SIG-M5 treated with dmso at 0.1 percent for 504 hours (cell line): ENCODE measurements around the gene MPP3.
"Not testable (repeated sequence)": the region's sequence is repeated elsewhere in the genome, so short reads cannot be mapped to it uniquely, and the experiment has no call there.

ENCODE experiments used
- DNase-seq: peaks from one replicate; lab custom pipeline; 2025; ENCODE audit not compliant: unreplicated experiment; lab: John Stamatoyannopoulos, UW

The MPP3 gene

GRCh38 chr17:43810226-43810715 lies 22.7 kb downstream of the MPP3 start:
- no peak for DNase-seq

- no peak for DNase-seq
These were observed 23.8 kb downstream of the MPP3 start for GRCh38 chr17:43809121-43809520.

- DNase-seq, result peak; percentile 66
These were observed 24.9 kb downstream of the MPP3 start for GRCh38 chr17:43808076-43808475.

GRCh38 chr17:43805117-43805516 lies 27.8 kb downstream of the MPP3 start:
- DNase-seq, result no peak

GRCh38 chr17:43803758-43804157 lies 29.2 kb downstream of the MPP3 start:
- DNase-seq, result no peak

- no peak for DNase-seq
These were observed 31.1 kb downstream of the MPP3 start for GRCh38 chr17:43801844-43802243.

GRCh38 chr17:43800736-43801135 lies 32.2 kb downstream of the MPP3 start:
- DNase-seq, result no peak

- no peak for DNase-seq
These were observed 33.9 kb downstream of the MPP3 start for GRCh38 chr17:43799047-43799446.

GRCh38 chr17:43798024-43798423 lies 34.9 kb downstream of the MPP3 start:
- not testable (repeated sequence) for DNase-seq

GRCh38 chr17:43792668-43793067 lies 40.3 kb downstream of the MPP3 start:
- not testable (repeated sequence) for DNase-seq

- DNase-seq, result peak; percentile 28
These were observed 41.4 kb downstream of the MPP3 start for GRCh38 chr17:43791589-43791988.

- DNase-seq, result no peak
These were observed 42.5 kb downstream of the MPP3 start for GRCh38 chr17:43790311-43790940.

GRCh38 chr17:43789482-43789881 lies 43.5 kb downstream of the MPP3 start:
- DNase-seq, result no peak

GRCh38 chr17:43788540-43788939 lies 44.4 kb downstream of the MPP3 start:
- no peak for DNase-seq

- DNase-seq, result no peak
These were observed 45.2 kb downstream of the MPP3 start for GRCh38 chr17:43787728-43788127.

- DNase-seq, result no peak
These were observed 48.3 kb downstream of the MPP3 start for GRCh38 chr17:43784628-43785101.

GRCh38 chr17:43784068-43784467 lies 48.9 kb downstream of the MPP3 start:
- DNase-seq, result no peak

GRCh38 chr17:43782913-43783680 lies 49.8 kb downstream of the MPP3 start:
- no peak for DNase-seq

GRCh38 chr17:43780135-43780534 lies 52.8 kb downstream of the MPP3 start, which contains the start of gene CFAP97D1:
Gene CFAP97D1 (plus strand): TSS chr17:43780435. CDS start chr17:43780463, 28 bp downstream.
- DNase-seq, result no peak

- peak; percentile 81 for DNase-seq
These were observed 53.5 kb downstream of the MPP3 start for GRCh38 chr17:43779145-43780125.
